Activated CD4-positive, alpha-beta T cell treated with anti-CD3 and anti-CD28 coated beads, Interleukin-2, amount 50 U/mL, for 24 hours (primary cell): ENCODE measurements around the gene PTPRG.

Experiments
- DNase-seq, 2 donors: peaks; one replicate each; pipeline ENCODE4 v3.0.0-alpha.2; 2020; ENCODE audit warnings: low read depth in 1 of 2, low spot score in 1 of 2

PTPRG gene

GRCh38 chr3:61946570-61947324, 385.4 kb downstream of the PTPRG start:
- no peak for DNase-seq

GRCh38 chr3:61947456-61947855, 386.1 kb downstream of the PTPRG start:
- no peak for DNase-seq

- no peak for DNase-seq
Measured at GRCh38 chr3:61948699-61949305, 387.4 kb downstream of the PTPRG start.

GRCh38 chr3:61954097-61954540, 392.7 kb downstream of the PTPRG start:
- no peak for DNase-seq

- no peak for DNase-seq
Measured at GRCh38 chr3:61955483-61955882, 394.1 kb downstream of the PTPRG start.

- DNase-seq = no peak
Measured at GRCh38 chr3:61956236-61956635, 394.9 kb downstream of the PTPRG start.

- no peak for DNase-seq
Measured at GRCh38 chr3:61957259-61957658, 395.9 kb downstream of the PTPRG start.

- DNase-seq = no peak
Measured at GRCh38 chr3:61960976-61961375, 399.6 kb downstream of the PTPRG start.

GRCh38 chr3:61961900-61962299, 400.5 kb downstream of the PTPRG start:
- DNase-seq = no peak

GRCh38 chr3:61964566-61964965, 403.2 kb downstream of the PTPRG start:
- DNase-seq = no peak

GRCh38 chr3:61965770-61966131, 404.4 kb downstream of the PTPRG start:
- DNase-seq = no peak

- no peak for DNase-seq
Measured at GRCh38 chr3:61966200-61966599, 404.8 kb downstream of the PTPRG start.

GRCh38 chr3:61967019-61967418, 405.6 kb downstream of the PTPRG start:
- DNase-seq = no peak

- DNase-seq = no peak
Measured at GRCh38 chr3:61967937-61968336, 406.6 kb downstream of the PTPRG start.

- DNase-seq = no peak
Measured at GRCh38 chr3:61974662-61975061, 413.3 kb downstream of the PTPRG start.

GRCh38 chr3:61975199-61975598, 413.8 kb downstream of the PTPRG start:
- DNase-seq = no peak

- DNase-seq = no peak
Measured at GRCh38 chr3:61975936-61976335, 414.6 kb downstream of the PTPRG start.

GRCh38 chr3:61978460-61979419, 417.4 kb downstream of the PTPRG start:
- DNase-seq = no peak

GRCh38 chr3:61979638-61980037, 418.3 kb downstream of the PTPRG start:
- no peak for DNase-seq

GRCh38 chr3:61980041-61980440, 418.7 kb downstream of the PTPRG start:
- DNase-seq = no peak

- no peak for DNase-seq
Measured at GRCh38 chr3:61981060-61981459, 419.7 kb downstream of the PTPRG start.

- no peak for DNase-seq
Measured at GRCh38 chr3:61983479-61983878, 422.1 kb downstream of the PTPRG start.
